Measurements from ENCODE around the gene KDSR. TPM values are rescaled to one million over a fixed set of nuclear protein-coding genes. Genes with fewer than 3 reads are reported as not detected.

Gene KDSR
- total RNA-seq, 1 donor from 2014 or later = 87.7 TPM

DNA sequence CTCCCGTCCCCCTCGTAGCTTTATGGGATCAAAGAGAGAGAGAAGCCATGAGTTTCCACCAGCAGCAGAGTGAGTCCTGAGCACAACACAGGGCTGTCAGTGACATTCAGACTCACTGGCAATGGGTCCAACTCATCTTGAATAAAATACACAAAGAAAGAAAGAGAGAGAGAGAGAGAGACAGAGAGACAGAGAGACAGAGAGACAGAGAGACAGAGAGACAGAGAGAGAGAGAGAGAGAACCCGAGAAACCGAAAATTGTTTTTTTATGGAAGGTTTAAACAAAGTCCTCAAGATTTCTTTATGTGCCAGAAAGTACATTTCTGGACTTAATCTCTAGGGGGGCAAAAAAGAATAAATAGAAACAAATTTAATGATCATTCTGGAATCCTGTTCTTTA lies 35.9 kb downstream of the KDSR start:
- TF ChIP-seq, protein P1, sequence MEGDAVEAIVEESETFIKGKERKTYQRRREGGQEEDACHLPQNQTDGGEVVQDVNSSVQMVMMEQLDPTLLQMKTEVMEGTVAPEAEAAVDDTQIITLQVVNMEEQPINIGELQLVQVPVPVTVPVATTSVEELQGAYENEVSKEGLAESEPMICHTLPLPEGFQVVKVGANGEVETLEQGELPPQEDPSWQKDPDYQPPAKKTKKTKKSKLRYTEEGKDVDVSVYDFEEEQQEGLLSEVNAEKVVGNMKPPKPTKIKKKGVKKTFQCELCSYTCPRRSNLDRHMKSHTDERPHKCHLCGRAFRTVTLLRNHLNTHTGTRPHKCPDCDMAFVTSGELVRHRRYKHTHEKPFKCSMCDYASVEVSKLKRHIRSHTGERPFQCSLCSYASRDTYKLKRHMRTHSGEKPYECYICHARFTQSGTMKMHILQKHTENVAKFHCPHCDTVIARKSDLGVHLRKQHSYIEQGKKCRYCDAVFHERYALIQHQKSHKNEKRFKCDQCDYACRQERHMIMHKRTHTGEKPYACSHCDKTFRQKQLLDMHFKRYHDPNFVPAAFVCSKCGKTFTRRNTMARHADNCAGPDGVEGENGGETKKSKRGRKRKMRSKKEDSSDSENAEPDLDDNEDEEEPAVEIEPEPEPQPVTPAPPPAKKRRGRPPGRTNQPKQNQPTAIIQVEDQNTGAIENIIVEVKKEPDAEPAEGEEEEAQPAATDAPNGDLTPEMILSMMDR (IDR thresholded peaks at IDR 0.05) = no peak
- Mint-ChIP-seq H3K36me3 (ENCODE audit: unreplicated experiment) (peaks cover 38% of the 10 kb centered on the region), H3K9me3 (ENCODE audit: unreplicated experiment) (no peaks in the 10 kb centered on the region), H3K27ac (ENCODE audit: unreplicated experiment) (no peak overlapping the region), H3K4me1 (ENCODE audit: unreplicated experiment) (peaks cover 7% of the 10 kb centered on the region), H3K4me3 (ENCODE audit: unreplicated experiment) (no peak overlapping the region), H3K27me3 (ENCODE audit: unreplicated experiment) (no peaks in the 10 kb centered on the region)
- no peak for DNase-seq (ENCODE audit: extremely low spot score, unreplicated experiment)

DNA sequence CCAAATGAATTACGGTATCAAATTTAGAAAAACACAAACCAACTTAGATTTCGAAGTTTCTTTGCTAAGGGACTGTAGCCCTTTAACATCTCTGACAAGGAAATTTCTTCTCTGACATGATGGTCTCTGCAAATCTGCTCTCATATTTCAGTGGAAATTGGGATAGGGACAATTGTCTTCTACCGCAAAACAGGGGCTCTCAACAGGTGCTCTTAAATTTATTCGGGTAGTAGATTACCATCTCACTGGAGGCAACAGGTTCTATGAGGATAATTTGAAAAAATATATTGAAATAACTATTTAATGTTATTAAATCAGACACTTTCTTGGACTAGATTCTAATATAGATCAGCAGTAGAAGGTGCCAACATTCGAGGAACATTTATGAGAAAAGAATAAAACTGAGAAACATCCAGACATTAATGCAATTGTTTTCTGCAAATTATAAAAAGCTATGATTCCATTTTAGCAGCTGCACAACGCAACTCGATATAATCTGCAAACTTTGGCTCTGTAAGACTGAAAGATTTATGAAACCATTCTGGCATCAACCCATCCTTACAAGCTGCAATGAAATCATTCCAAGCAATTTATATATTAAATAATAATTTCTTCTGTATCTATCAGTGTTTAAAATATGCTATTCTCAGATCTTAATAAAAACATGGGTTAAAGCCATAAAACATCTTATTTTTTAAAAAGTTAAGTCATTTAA lies 37.4 kb downstream of the KDSR start:
- Mint-ChIP-seq H3K36me3 (ENCODE audit: unreplicated experiment) (peaks cover 32% of the 10 kb centered on the region), H3K27me3 (ENCODE audit: unreplicated experiment) (no peaks in the 10 kb centered on the region), H3K9me3 (ENCODE audit: unreplicated experiment) (no peaks in the 10 kb centered on the region), H3K4me3 (ENCODE audit: unreplicated experiment) (no peak overlapping the region), H3K27ac (ENCODE audit: unreplicated experiment) (no peak overlapping the region), H3K4me1 (ENCODE audit: unreplicated experiment) (no peaks in the 10 kb centered on the region)
- no peak for DNase-seq (ENCODE audit: extremely low spot score, unreplicated experiment)
- TF ChIP-seq, protein P1 (IDR thresholded peaks at IDR 0.05) = no peak

DNA sequence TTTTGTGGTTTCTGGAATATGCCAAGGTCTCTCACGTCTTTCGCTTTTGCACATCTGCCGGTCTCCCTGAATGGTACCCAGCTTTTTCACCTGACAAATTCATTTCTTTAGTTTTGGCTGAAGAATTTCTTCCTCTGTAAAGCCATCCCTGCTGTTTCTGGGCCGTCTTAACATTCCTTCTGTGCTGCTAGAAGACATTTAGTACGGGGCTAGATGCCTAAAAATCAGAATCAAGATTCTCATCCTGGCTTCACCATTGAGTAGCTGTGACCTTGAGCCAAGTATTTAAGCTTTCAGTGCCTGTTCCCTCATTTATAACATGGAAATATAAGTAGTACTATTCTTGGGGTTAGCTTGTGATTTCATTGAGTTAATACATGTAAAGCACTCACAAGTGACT lies 41.0 kb downstream of the KDSR start:
- no peak for DNase-seq (ENCODE audit: extremely low spot score, unreplicated experiment)
- H3K4me3 Mint-ChIP-seq (ENCODE audit: unreplicated experiment) = no peak overlapping the region
- H3K36me3 Mint-ChIP-seq (ENCODE audit: unreplicated experiment) = peaks cover 15% of the 10 kb centered on the region
- TF ChIP-seq, protein P1 (IDR thresholded peaks at IDR 0.05) = no peak
- H3K27me3 Mint-ChIP-seq (ENCODE audit: unreplicated experiment) = no peaks in the 10 kb centered on the region
- H3K9me3 Mint-ChIP-seq (ENCODE audit: unreplicated experiment) = no peaks in the 10 kb centered on the region
- H3K4me1 Mint-ChIP-seq (ENCODE audit: unreplicated experiment) = peaks cover 6% of the 10 kb centered on the region
- H3K27ac Mint-ChIP-seq (ENCODE audit: unreplicated experiment) = no peak overlapping the region

DNA sequence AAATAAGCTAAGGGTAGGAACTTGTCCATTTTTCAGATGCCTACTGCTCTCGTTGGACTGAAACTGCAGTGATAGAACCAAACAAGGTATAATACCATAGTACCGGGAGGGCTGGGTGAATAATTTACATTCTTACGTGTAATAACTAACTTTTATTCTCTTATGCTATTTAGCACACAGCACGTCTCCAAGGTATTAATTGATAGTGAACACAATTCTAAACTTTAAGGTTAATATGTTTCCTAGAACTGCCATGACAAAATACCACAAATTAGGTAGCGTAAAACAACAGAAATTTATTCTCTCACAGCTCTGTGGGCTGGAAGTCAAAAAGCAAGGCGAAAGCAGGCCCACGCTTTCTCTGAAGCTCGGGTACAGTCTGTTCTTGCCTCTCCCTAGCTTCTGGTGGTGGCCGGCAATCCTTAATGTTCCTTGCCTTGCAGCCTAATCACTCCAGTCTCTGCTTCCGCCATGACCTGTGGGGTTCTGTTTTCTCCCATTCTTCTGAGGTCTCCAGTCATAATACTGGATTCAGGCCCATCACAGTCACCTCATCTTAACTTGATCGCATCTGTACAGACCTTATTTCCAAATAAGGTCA lies 41.8 kb downstream of the KDSR start:
- H3K36me3 Mint-ChIP-seq (ENCODE audit: unreplicated experiment) = peaks cover 6% of the 10 kb centered on the region
- H3K4me1 Mint-ChIP-seq (ENCODE audit: unreplicated experiment) = peaks cover 6% of the 10 kb centered on the region
- no peak overlapping the region for H3K4me3 Mint-ChIP-seq (ENCODE audit: unreplicated experiment)
- H3K9me3 Mint-ChIP-seq (ENCODE audit: unreplicated experiment) = no peaks in the 10 kb centered on the region
- no peak for DNase-seq (ENCODE audit: extremely low spot score, unreplicated experiment)
- TF ChIP-seq, protein P1 (IDR thresholded peaks at IDR 0.05) = no peak
- H3K27ac Mint-ChIP-seq (ENCODE audit: unreplicated experiment) = no peak overlapping the region
- no peaks in the 10 kb centered on the region for H3K27me3 Mint-ChIP-seq (ENCODE audit: unreplicated experiment)

DNA sequence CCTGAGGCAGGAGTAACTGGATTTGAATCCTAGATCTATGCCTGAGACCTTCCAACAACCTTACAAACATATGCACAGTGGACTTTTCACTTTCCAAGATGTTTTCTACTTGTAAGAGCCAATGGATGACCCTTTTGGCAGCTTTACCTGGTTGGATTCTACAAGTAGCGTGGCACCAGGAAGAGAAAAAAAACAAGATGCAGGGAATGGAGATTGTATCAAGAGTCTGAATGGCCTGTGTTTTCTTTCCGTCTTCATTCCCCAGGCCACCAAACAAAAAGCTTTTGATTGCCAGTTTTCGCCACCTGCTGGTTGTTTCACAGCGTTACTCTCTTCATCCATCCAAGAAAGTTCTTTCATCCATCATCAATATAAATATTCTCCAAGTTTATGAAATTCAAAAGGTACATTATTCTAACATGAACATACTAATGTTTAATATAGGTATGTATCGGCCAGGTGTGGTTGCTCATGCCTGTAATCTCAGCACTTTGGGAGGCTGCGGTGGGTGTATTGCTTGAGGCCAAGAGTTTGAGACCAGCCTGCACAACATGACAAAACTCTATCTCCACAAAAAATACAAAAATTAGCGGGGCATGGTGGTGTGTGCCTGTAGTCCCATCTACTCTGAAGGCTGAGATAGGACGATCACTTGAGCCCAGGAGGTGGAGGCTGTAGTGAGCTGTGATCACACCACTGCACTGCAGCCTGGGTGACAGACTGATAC lies 43.9 kb downstream of the KDSR start:
- Mint-ChIP-seq H3K4me3 (ENCODE audit: unreplicated experiment) (no peak overlapping the region), H3K4me1 (ENCODE audit: unreplicated experiment) (peaks cover 18% of the 10 kb centered on the region), H3K27ac (ENCODE audit: unreplicated experiment) (no peak overlapping the region), H3K9me3 (ENCODE audit: unreplicated experiment) (no peaks in the 10 kb centered on the region), H3K27me3 (ENCODE audit: unreplicated experiment) (peaks cover 2% of the 10 kb centered on the region), H3K36me3 (ENCODE audit: unreplicated experiment) (peaks cover 5% of the 10 kb centered on the region)
- TF ChIP-seq, protein P1 (IDR thresholded peaks at IDR 0.05) = peak; percentile 87
- no peak for DNase-seq (ENCODE audit: extremely low spot score, unreplicated experiment)
